Nucleus accumbens (tissue), 56 donors: Measurements from ENCODE around the gene HCRT.

ENCODE experiments used
- DNase-seq, 56 donors: peaks; one replicate each; lab custom pipeline; 2025; lab: John Stamatoyannopoulos, UW

Gene HCRT

DNA sequence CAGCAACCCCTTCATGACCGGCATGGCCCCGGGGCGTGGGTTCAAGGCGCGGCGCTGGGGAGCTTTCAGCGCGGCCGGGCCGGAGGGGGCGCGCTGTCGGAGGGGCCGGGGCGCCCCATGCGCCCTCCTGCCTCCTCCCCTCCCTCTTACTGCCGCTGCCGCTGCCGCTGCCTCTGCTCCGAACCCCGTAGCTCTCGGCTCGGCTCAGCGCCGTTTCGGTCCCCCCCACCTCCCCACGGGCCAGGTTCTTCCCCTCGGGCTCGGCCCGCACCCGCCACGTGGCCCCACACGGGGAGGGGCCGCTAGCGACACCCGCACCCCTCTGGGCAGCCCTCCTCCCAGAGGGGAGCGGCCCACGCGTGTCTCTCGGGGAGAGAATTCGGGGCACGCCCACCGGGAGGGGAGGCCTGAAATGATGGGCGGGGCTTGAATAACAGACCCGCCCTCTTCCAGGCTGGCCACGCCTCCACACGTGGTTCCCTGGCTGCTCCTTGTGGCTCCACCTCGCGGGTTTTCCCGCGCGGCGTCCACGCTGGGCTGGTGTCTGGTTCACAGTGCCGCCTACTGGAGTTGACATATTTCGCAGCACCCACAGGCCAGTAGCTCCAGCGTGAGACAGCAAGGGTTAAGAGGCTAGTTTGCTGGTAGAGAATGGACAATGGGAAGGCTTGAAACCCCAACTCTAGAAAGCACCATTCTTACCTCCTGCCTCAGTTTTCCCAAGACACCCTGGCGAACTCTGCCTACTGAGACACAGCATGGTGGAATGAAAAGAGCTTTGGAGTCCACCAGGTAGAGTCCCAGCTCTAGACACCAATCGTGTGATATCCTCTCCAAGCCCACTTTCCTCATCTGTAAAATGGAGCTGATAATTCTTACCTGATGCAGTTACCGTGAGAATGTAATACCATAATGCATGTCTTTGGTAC, 4.1 kb downstream of the HCRT start, which contains the start of gene KCNH4:
Gene KCNH4 (minus strand): TSS at position 221 of the 929 bp plus-strand sequence. CDS start 197 bp downstream, at position 24.
- peak in 52 of 56 donors; percentile 10 to 96 (median 76) for DNase-seq

DNA sequence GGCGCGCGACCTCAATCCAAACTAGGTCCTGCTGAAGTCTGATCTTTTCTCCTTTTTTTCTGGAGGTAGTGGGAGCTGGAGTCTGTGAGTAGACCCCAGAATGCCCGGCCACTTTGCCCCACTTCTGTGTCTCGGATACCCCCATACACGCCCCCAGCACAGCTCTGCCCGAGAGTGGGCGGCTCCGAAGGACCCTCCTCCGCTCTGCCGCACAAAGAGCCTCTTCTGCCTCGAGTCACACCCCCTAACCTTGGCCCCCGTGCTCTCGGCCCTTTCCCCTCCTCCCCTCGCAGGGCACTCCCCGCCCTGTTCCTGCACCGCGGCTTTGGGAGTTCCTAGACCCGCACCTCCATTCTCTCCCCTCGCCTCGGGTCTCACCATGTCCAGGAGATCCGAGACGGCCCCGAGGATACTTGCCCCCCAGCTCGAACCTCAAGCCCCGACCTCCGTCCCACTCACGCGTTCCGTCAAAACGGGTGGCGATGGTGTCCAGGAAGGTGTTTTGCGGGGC, 4.8 kb downstream of the HCRT start:
- DNase-seq = no peak

DNA sequence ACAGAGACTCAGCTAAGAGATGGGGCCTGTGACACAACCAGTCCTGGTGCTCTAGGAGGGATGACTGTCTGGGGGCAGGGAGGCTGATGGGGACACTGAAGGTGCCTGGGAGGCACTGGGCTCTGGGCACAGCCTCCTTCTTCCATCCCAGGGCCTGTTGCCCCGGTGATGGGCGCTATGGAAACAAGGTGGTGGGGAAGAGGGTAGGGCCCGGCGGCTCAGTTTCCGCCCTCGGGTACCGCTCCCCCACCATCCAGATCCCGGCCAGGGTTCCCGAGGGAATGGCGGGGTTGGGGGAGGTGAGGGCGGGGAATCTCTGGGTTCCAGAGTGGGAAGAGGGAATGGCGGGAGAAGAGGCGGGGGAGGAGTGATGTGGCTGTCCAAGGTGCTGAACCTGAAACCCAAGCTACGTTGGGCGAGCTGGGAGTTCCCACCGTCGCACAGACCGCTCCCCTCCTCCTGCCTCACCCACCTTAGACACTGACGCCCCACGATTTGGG, 5.3 kb downstream of the HCRT start:
- DNase-seq = peak in 25 of 56 donors; percentile 7 to 70 (median 25)

DNA sequence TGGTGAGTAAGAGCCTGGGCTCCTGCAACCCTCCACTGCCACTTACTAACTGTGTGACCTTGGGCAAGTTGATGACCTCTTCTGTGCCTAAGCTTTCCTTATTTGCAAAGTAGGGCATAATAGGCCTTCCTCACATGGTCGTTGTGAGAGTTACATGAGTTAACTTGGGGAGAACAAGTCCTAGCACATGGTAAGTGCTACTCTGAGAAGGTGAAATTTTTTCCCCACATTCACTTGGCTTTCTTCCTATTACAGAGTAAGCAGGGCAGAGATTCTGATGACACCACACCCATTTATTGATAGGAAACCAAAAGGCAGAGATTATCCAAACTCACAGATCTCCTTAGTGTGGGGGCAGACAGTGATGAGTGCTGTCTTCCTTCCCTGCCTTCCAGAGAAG, 5.9 kb downstream of the HCRT start:
- DNase-seq = no peak

DNA sequence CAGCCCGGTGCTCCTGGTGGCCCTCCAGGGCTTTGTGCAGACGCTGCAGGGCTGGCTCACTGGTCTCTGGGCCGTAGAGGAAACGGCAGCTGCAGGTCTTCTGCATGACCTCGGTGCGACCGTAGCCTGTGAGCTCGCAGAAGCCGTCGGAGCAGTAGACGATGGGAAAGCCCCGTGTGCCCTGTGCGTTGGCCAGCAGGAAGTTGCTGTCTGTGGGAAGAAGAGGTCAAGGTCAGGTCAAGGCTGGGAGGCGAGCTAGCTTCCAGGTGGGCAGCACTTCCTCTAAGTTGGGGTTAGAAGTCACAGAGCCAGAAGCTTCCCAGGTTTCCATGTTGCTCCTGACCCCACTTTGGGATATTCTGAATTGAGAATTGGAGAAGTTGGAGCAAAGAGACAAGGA, 6.4 kb downstream of the HCRT start:
- DNase-seq = no peak

DNA sequence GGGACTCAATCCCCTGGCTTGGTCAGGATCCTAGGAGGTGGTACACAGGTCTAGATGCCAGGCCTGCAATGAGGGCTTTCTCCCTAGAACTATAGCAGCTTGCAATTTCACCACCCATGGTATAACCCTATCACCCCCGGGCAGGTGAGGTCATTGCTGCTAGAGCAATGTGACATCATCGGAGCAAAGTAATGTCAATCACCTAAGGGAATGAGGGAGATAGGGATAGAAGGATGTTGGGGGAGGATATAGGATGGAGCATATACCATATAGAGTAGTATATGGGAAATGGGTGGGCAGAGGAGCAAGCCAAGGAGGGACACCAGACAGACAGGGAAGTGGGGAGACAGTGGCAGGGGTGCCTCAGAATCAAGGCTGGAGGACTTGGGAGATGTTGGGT, 7.6 kb downstream of the HCRT start:
- DNase-seq = no peak

DNA sequence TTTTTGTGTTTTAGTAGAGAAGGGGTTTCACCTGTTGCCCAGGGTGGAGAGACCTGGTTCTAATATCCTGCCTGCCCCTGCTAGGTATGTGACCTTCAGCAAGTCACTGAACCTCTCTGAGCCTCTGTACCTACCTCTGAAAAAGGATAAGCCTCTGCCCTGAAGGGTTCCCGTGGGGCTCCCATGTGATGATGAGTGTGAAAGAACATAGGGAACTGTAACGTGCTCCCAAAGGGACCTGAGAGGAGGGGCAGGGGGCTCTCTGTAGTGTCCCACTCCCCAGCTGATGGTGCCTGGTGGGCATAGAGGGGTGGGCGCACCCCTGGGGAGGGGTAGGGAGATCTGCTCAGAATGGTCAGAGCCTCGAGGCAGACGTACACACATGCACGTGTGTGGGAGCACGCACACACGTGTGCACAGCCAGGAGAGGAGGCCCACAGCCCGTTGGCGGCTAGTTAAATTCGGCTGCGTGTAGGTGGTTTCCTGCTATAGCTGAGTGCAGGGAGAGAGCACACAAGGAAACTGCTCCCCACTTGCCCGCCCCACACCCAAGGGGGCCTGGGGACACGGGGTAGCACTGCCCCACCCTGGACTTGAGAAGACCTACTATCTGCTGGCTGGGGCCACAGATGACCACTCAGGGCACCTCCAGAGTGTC, 11.0 kb downstream of the HCRT start:
- DNase-seq = peak in 32 of 56 donors; percentile 4 to 74 (median 46)

DNA sequence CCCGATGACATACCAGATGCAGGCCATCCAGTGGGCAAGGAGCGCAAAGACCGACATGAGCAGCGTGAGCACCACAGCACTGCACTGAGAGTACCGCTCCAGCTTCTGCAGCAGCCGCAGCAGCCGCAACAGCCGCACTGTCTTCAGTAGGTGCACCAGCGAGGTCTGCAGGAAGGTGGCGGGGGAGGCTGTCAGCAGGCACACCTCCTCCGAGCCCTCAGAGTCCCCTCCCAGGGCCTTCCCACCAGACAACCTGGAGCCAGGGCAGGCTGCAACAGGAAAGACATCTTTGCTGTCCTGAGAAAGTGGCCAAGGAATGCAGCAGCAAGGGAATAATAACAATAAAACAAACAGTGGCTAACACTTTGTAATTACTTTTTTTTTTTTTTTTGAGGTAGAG, 13.4 kb downstream of the HCRT start:
- peak in 26 of 56 donors; percentile 4 to 74 (median 26) for DNase-seq

DNA sequence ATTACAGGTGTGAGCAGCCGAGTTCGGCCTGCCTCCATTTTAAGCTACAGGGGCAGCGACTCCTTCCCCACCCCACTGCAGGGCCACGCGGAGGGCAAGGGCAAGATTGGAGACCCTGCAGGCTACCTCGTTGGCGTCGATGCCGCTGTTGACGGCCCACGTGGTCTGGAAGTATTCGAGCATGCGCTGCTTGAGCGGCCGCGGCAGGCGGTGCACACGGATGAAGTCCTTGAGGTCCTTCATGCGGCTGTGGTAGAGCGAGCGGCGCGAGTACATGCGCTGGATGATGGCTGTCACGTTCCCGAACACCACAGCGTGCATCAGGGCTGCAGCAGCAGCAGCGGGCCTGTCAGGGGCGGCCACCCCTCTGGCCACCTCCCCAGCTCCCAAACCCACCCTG, 15.9 kb downstream of the HCRT start:
- DNase-seq = no peak

DNA sequence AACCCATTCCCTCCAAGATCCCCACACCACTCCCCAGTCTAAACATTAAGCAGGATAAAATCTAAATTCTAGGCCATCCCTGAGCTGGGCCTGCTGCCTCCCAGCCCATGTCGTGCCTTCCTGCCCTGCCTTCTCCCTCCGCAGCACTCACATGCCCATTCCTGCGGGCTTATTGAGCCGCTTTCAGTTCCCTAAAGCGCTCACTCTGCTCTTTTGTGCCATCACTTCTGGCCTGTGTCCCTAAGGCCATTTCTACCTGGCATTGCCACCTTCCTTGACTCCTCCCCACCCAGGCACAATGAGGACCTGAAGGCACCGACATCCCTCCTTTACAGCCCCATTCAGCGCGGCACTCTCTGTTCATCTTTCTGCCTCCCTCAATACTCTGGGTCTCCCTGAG, 17.4 kb downstream of the HCRT start:
- no peak for DNase-seq

DNA sequence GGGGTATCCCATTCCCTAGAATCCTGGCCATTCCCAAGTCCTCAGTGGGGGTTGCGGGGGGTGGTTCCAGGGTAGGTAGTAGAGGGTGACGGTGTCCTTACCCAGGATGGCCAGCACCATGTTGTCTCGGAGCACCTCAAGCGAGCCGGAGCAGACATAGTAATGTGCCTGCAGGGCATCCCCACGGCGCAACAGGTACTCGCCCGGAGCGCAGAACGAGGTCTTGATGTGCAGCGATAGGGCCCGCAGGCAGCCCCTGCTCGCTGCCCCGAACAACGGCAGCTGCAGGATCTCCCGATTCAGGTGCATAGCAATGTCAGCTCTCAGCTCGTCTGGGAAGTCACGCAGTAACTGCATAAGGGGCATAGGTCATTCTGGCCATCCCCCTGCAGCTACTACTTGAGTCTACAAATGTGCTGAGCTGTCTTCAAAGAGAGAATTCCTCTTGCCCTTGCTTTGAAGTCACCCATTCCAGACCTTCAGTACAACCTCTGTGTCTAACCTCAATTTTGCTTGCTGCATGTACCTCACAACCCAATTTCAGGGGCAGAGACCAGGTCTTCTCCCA, 19.0 kb downstream of the HCRT start:
- DNase-seq = no peak

DNA sequence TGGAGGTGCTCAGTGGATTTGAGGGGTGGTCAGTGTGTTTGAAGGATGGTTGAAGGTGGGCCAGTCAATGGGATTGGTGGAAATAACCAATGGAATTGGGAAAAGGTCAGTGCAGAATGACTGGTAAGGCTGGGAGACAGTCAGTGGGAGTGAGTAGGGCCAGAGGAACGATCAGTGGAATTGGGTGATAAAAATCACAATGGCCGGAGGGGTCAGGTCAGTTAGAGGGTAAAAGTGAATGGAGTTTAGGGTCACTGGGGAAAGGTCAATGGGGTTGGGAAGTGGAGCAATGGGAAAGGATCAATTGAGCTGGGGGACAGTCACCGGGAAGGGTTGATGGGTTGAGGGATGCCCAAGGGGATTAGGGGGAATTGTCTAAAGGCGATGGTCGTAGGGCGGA, 19.5 kb downstream of the HCRT start:
- DNase-seq = no peak

DNA sequence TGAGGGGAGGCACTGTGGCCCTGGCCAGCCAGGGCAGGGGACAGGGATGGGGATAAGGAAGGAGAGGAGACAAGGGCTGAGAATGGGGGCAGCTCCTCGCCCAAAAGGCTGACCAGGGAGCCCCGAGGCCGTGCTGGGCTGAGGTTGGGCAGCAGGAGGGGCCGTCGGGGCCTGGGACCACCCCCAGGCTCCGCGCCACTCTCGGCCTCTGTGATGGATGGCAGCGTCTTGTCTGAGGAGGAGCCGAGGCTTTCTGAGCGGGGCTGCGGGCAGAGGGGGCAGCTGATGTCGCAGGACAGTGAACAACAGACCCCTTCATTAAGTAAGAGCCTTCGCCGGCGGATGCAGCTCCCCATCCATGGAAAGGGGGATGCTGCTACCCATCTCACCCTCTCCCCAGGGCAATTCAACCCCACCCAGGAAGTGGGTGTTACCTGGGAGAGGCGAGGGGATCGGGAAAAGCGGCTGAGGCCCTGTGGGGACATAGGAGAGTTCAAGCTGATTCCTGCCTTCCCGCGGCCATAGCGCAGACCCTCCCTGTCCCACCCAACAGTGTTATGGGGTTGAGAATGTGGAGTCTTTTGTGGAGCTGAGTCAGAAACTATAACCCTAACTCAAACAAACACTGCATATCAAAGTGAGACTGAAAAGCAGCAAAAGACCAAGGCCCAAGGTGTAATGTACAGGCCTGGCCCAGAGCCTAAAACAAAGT, 21.4 kb downstream of the HCRT start:
- DNase-seq = no peak

DNA sequence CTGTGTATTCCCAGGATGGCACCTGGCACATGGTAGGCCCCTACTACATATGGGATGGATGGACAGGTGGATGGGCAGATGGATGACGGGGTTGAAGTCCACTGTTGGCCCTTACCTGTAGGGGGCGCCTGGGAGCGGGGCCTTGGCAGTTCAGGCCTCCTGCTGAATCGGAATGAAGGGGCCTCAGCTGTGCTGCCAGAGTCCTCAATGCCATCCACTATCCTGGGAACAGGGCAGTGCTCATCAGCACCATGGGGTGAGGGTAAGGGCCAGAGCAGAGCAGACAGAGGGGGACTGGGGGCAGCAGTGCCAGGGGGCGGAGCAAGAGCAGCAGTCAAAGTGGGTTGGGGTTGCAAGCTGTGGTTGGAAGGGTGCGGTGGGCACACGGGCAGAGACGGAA, 22.1 kb downstream of the HCRT start:
- DNase-seq = peak in 2 of 56 donors; percentile 15 to 20

DNA sequence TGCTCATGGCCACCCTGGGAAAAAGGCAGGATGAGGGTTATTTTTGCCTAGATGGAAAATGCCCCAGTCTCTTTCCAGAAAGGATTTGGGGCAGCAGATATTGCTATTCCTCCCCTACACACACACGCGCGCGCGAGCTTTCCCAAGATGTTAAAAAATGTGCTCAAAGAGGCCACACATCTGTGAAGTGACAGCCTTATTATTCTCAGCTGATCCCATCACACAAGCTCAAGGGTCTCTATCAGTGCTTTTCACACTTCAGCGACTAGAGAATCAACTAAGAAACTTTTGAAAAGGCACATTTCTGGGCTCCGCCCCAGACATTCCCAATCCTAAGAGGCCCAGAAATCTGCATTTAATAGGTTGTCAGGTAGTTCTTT, 24.7 kb downstream of the HCRT start:
- no peak for DNase-seq

DNA sequence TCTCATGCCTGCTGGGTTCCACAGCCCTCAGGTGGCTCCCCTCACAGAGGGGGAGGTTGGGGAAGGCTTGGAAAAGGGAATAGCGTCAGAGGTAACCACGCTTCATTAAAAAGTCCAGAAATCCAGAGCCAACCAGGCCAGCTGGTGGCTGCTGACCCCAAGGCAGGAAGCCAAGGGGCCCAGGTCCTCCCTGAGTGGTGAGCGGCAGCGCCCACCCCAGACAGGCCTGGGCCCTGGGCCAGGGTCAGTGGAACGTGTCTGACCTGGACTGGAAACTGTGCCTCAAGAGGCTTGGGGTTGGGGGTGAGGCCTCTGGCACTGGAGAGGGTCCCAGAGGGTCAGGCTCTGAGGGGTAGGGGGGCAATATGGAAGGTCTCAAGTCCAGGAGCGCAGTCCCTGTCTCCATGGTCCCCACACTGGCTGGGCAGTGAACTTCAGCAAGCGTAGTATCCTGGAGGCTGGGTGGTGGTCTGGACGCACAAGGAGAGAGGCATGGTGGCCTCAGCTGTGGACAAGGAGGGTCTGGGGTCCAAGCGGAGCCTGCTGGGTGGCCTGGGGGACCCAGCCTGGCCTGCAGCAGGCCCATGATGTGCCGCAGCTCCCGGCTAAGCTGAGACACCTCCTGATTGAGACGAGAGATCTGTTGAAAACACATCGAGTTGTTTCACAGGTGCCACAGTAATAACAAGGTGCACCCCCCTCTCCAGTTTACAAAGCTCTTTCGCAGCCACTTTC, 25.3 kb downstream of the HCRT start:
- DNase-seq = no peak

DNA sequence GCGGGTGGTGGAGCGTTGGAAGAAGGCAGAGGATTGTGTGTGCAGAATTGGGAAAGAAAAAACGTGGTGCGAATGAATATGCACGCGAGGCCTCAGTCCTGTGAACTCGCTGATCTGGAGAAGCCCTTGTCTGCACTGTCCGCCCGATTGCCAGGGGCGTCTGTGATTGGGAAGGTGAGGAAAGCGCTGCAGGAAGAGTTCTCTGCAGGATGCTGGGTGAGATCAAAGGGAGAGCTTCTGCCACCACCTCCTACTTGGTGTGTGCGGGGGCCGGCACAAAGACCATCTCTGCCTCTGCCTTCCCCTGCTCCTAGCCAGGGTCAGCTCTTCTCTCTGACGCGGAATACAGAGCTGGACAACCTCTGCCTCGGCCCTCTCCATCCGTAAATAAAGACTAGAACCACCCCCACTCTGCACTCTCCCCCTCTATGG, 29.6 kb downstream of the HCRT start:
- peak in 1 of 56 donors; percentile 30 for DNase-seq

DNA sequence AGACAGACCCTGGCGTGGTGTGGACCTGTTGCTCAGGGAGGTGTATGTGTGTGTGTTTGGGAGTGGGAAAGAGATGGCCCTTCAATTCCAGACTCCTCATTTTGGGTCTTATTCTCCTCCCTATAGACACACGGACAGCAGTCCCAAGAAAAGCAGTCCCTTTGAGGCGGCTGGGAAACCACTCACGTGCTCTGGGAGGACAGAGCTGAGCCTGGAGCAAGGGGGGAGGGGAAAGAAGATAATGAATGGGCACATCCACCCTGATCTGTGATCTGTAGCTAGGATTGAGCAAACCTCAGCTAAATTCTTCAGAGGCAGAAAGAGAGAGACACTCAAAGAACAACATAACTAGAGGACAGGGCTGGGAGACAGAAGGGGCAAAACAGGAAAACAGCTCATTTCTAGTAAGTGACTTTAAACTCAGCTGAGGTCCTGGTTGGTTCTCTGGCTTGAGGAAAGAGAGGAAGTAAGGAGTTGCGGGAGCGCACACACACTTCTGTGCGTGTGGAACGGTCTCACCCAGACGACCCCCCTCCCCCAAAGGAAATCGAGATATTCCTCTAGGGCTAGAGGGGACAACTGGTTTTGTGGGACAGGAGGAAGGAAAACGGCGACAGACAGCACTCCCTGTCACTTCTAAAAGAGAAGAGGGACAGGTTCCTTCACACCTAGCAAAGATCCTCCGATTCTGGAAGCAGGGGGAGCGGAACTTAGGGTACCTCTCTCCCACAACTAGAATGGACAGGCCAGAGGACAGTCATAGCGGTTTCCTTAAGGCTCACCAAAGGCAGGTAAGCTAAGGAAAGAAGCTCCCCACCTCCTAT, 31.1 kb downstream of the HCRT start:
- DNase-seq = no peak
